HG03469 (cell line): ENCODE results near the gene ZNF41.
"Not testable (repeated sequence)": the region's sequence is repeated elsewhere in the genome, so short reads cannot be mapped to it uniquely, and the experiment has no call there.

Source experiments
- ATAC-seq: cut with Tn5 transposase; IDR thresholded peaks from one replicate; pipeline ENCODE4 v1.9.1; 2021; ENCODE audit warnings: mild to moderate bottlenecking, moderate library complexity, moderate number of reproducible peaks; ENCODE audit not compliant: unreplicated experiment

The ZNF41 gene

GRCh38 chrX:47492133-47492532 is 9.1 kb upstream of the ZNF41 start:
- not testable (repeated sequence) for ATAC-seq

GRCh38 chrX:47489507-47490275 is 6.7 kb upstream of the ZNF41 start:
- no peak for ATAC-seq

- ATAC-seq, result no peak
Observed at GRCh38 chrX:47484885-47485284, 1.9 kb upstream of the ZNF41 start.

GRCh38 chrX:47483306-47484268 is 565 bp upstream of the ZNF41 start:
- ATAC-seq, result no peak

GRCh38 chrX:47482065-47482511 is 934 bp downstream of the ZNF41 start:
- no peak for ATAC-seq

GRCh38 chrX:47481160-47481559 is 1.9 kb downstream of the ZNF41 start:
- no peak for ATAC-seq

GRCh38 chrX:47480576-47480975 is 2.4 kb downstream of the ZNF41 start:
- ATAC-seq, result no peak

GRCh38 chrX:47475476-47475875 is 7.5 kb downstream of the ZNF41 start:
- no peak for ATAC-seq

- no peak for ATAC-seq
Observed at GRCh38 chrX:47467106-47467505, 15.9 kb downstream of the ZNF41 start.

GRCh38 chrX:47460561-47460960 is 22.5 kb downstream of the ZNF41 start:
- ATAC-seq, result no peak

GRCh38 chrX:47458528-47458927 is 24.5 kb downstream of the ZNF41 start:
- no peak for ATAC-seq

GRCh38 chrX:47456080-47456479 is 26.9 kb downstream of the ZNF41 start:
- no peak for ATAC-seq

- no peak for ATAC-seq
Observed at GRCh38 chrX:47452112-47452511, 30.9 kb downstream of the ZNF41 start.

- ATAC-seq, result no peak
Observed at GRCh38 chrX:47448165-47448806, 34.7 kb downstream of the ZNF41 start.

- no peak for ATAC-seq
Observed at GRCh38 chrX:47447607-47448006, 35.4 kb downstream of the ZNF41 start.

- no peak for ATAC-seq
Observed at GRCh38 chrX:47446971-47447370, 36.1 kb downstream of the ZNF41 start.

GRCh38 chrX:47446431-47446830 is 36.6 kb downstream of the ZNF41 start:
- no peak for ATAC-seq

- ATAC-seq, result no peak
Observed at GRCh38 chrX:47430925-47431324, 52.1 kb downstream of the ZNF41 start.

GRCh38 chrX:47422444-47422843 is 60.6 kb downstream of the ZNF41 start:
- no peak for ATAC-seq

GRCh38 chrX:47420962-47421361 is 62.1 kb downstream of the ZNF41 start:
- no peak for ATAC-seq

- no peak for ATAC-seq
Observed at GRCh38 chrX:47420265-47420664, 62.8 kb downstream of the ZNF41 start.
